Left ventricle myocardium inferior (tissue), 1 donor: Measurements from ENCODE around the gene PDE4B. TPM values are rescaled to one million over a fixed set of nuclear protein-coding genes. Genes with fewer than 3 reads are reported as not detected.
A peak's percentile ranks its signal among the peaks of the same experiment; 100 is the strongest.

Experiments used
- DNase-seq: peaks from one replicate; pipeline ENCODE4 v3.0.0-alpha.2; 2020
- H3K27ac ChIP-seq: fragments of 200-600 bp; replicated peaks from 2 replicates; pipeline ENCODE4 v1.8.0; 2021
- H3K27me3 ChIP-seq: fragments of 200-600 bp; 2 replicates; pipeline ENCODE4 v1.8.0; 2021; ENCODE audit warnings: low read depth
- H3K36me3 ChIP-seq: fragments of 200-600 bp; 2 replicates; pipeline ENCODE4 v1.8.0; 2021
- H3K4me1 ChIP-seq: fragments of 200-600 bp; 2 replicates; pipeline ENCODE4 v1.8.0; 2021
- H3K4me3 ChIP-seq: fragments of 200-600 bp; 2 replicates; pipeline ENCODE4 v1.8.0; 2021; ENCODE audit warnings: mild to moderate bottlenecking, moderate library complexity
- H3K9me3 ChIP-seq: fragments of 200-600 bp; replicated peaks from 2 replicates; pipeline ENCODE4 v1.8.0; 2021
- CTCF ChIP-seq: fragments of 200-600 bp; IDR thresholded peaks from 2 replicates; pipeline ENCODE4 v1.8.0; 2021; ENCODE audit warnings: antibody characterized with exemption, mild to moderate bottlenecking, borderline replicate concordance
- intact Hi-C: fragments of 100-400 bp; cut with micrococcal nuclease; formaldehyde crosslinking; loops from one replicate; pipeline ENCODE4 v1.11.0; 2022
- total RNA-seq: library from RNA; stranded (reverse); fragmentation: NEBNext Ultra II Directional; extraction: Animal tissue kit (Norgen Biotek cat#: 25700); gene quantifications from one replicate; pipeline ENCODE4 v1.2.1, GENCODE V29; 2021
- donor health status: DM: no; HTN: yes; CAD: no; lungs with severe emphysema.

PDE4B gene
- total RNA-seq, 1 donor from 2014 or later = 3.5 TPM

- Histone ChIP-seq H3K9me3 (no peaks in the 10 kb centered on the region), H3K27me3 (no peaks in the 10 kb centered on the region), H3K4me1 (peaks cover 16% of the 10 kb centered on the region), H3K4me3 (no peak overlapping the region), H3K27ac (peak overlapping the region; percentile 11), H3K36me3 (no peaks in the 10 kb centered on the region)
- no peak for DNase-seq
- intact Hi-C loops = no loop called here
- no peak for TF ChIP-seq CTCF
Observed at GRCh38 chr1:66294707-66295370, 502.1 kb downstream of the PDE4B start.

- no peak for DNase-seq
Observed at GRCh38 chr1:66295803-66296202, 503.1 kb downstream of the PDE4B start.

GRCh38 chr1:66296370-66296769 is 503.7 kb downstream of the PDE4B start:
- H3K9me3 ChIP-seq = no peaks in the 10 kb centered on the region
- no peaks in the 10 kb centered on the region for H3K36me3 ChIP-seq
- no peak overlapping the region for H3K27ac ChIP-seq
- DNase-seq = no peak
- TF ChIP-seq CTCF = no peak
- H3K27me3 ChIP-seq = no peaks in the 10 kb centered on the region
- intact Hi-C loops = no loop called here
- no peak overlapping the region for H3K4me3 ChIP-seq
- peaks cover 25% of the 10 kb centered on the region for H3K4me1 ChIP-seq

More at GRCh38 chr1:66295803-66296202, 503.1 kb downstream of the PDE4B start:
- no peak overlapping the region for H3K27ac ChIP-seq
- H3K4me1 ChIP-seq = peaks cover 24% of the 10 kb centered on the region
- no peak for TF ChIP-seq CTCF
- H3K4me3 ChIP-seq = no peak overlapping the region
- no peaks in the 10 kb centered on the region for H3K27me3 ChIP-seq
- H3K36me3 ChIP-seq = no peaks in the 10 kb centered on the region
- intact Hi-C loops = no loop called here
- no peaks in the 10 kb centered on the region for H3K9me3 ChIP-seq

- DNase-seq = no peak
- no peaks in the 10 kb centered on the region for H3K27me3 ChIP-seq
- H3K36me3 ChIP-seq = no peaks in the 10 kb centered on the region
- H3K27ac ChIP-seq = no peak overlapping the region
- intact Hi-C loops = no loop called here
- no peaks in the 10 kb centered on the region for H3K9me3 ChIP-seq
- H3K4me3 ChIP-seq = no peak overlapping the region
- TF ChIP-seq CTCF = no peak
- peaks cover 30% of the 10 kb centered on the region for H3K4me1 ChIP-seq
Observed at GRCh38 chr1:66296951-66297350, 504.3 kb downstream of the PDE4B start.

- Histone ChIP-seq H3K9me3 (no peaks in the 10 kb centered on the region), H3K27me3 (no peaks in the 10 kb centered on the region), H3K36me3 (no peaks in the 10 kb centered on the region), H3K27ac (no peak overlapping the region), H3K4me1 (peaks cover 43% of the 10 kb centered on the region), H3K4me3 (no peak overlapping the region)
- DNase-seq = no peak
- no peak for TF ChIP-seq CTCF
- intact Hi-C loops = no loop called here
Observed at GRCh38 chr1:66298464-66298863, 505.8 kb downstream of the PDE4B start.
